Neural cell (in vitro differentiated cells): ENCODE measurements around the gene PRDM12. TPM values are rescaled to one million over a fixed set of nuclear protein-coding genes. Genes with fewer than 3 reads are reported as not detected.

Experiments
- H2AFZ ChIP-seq: fragments of 200-600, 300-800 bp; sonication (generic), shearing (Covaris generic); 2 replicates; pipeline ENCODE4 v1.6.0; 2014; ENCODE audit warnings: low read depth, mild to moderate bottlenecking, antibody characterized with exemption, low read length, moderate library complexity
- H3F3A ChIP-seq: fragments of 200-600 bp; shearing (Covaris generic); 2 replicates; pipeline ENCODE4 v1.6.1; 2016; ENCODE audit warnings: mild to moderate bottlenecking, moderate library complexity, mixed read lengths, antibody characterized with exemption, low read length; ENCODE audit not compliant: insufficient read depth, poor library complexity, severe bottlenecking
- H3K27ac ChIP-seq: fragments of 200-600, 300-800 bp; sonication (generic), shearing (Covaris generic); 2 replicates; pipeline ENCODE4 v1.5.1; 2014; ENCODE audit warnings: mild to moderate bottlenecking, low read length, moderate library complexity
- H3K27me3 ChIP-seq: fragments of 300-800, 200-600 bp; sonication (generic), shearing (Covaris generic); 2 replicates; pipeline ENCODE4 v1.6.0; 2014; ENCODE audit warnings: mild to moderate bottlenecking, low read depth, low read length, moderate library complexity; ENCODE audit not compliant: insufficient read depth
- H3K36me3 ChIP-seq: fragments of 300-800, 200-600 bp; sonication (generic), shearing (Covaris generic); 2 replicates; pipeline ENCODE4 v1.5.1; 2014; ENCODE audit warnings: mild to moderate bottlenecking, antibody characterized with exemption, low read length, moderate library complexity; ENCODE audit not compliant: insufficient read depth
- H3K4me2 ChIP-seq: fragments of 300-800, 200-600 bp; sonication (generic), shearing (Covaris generic); 2 replicates; pipeline ENCODE4 v1.6.0; 2014; ENCODE audit warnings: mild to moderate bottlenecking, low read length
- H3K4me3 ChIP-seq: fragments of 300-800, 200-600 bp; sonication (generic), shearing (Covaris generic); 2 replicates; pipeline ENCODE4 v1.5.1; 2014; ENCODE audit warnings: mild to moderate bottlenecking, low read length, moderate library complexity
- H3K79me2 ChIP-seq: fragments of 200-600 bp; shearing (Covaris generic); replicated peaks from 2 replicates; pipeline ENCODE4 v1.6.0; 2014; ENCODE audit warnings: mild to moderate bottlenecking, low read length, moderate library complexity; ENCODE audit not compliant: insufficient read depth
- H3K9ac ChIP-seq: fragments of 300-800, 200-600 bp; sonication (generic), shearing (Covaris generic); 2 replicates; pipeline ENCODE4 v1.6.1; 2016; ENCODE audit warnings: mild to moderate bottlenecking, low read length, mixed read lengths
- H3K9me2 ChIP-seq: fragments of 200-600 bp; shearing (Covaris generic); 2 replicates; pipeline ENCODE4 v1.6.1; 2016; ENCODE audit warnings: mild to moderate bottlenecking, low read length, mixed read lengths; ENCODE audit not compliant: insufficient read depth
- H3K9me3 ChIP-seq: fragments of 200-600, 300-800 bp; sonication (generic), shearing (Covaris generic); 2 replicates; pipeline ENCODE4 v1.6.1; 2016; ENCODE audit warnings: mild to moderate bottlenecking, mixed run types, low read length, moderate library complexity, mixed read lengths
- H4K20me1 ChIP-seq: fragments of 200-600 bp; shearing (Covaris generic); 2 replicates; pipeline ENCODE4 v1.6.1; 2016; ENCODE audit warnings: mild to moderate bottlenecking, mixed run types; ENCODE audit not compliant: insufficient read depth
- CTCF ChIP-seq: fragments of 450-650 bp; IDR thresholded peaks from 2 replicates; pipeline ENCODE4 v1.5.1; 2014; ENCODE audit warnings: antibody characterized with exemption, mild to moderate bottlenecking, moderate library complexity; ENCODE audit not compliant: poor library complexity, severe bottlenecking
- EP300 ChIP-seq: fragments of 450-650 bp; conservative IDR thresholded peaks from 2 replicates; pipeline ENCODE4 v1.6.1; 2014; ENCODE audit warnings: antibody characterized with exemption, mild to moderate bottlenecking, moderate library complexity; ENCODE audit not compliant: poor library complexity, severe bottlenecking
- EZH2 ChIP-seq: fragments of 200-600, 300-800 bp; shearing (Covaris generic), sonication (generic); IDR thresholded peaks from 2 replicates; pipeline ENCODE4 v1.6.1; 2014; ENCODE audit warnings: antibody characterized with exemption, low read length, borderline replicate concordance, mild to moderate bottlenecking; ENCODE audit not compliant: insufficient read depth, poor library complexity, severe bottlenecking
- MXI1 ChIP-seq: fragments of 450-650 bp; conservative IDR thresholded peaks from 2 replicates; pipeline ENCODE4 v1.6.1; 2014; ENCODE audit warnings: antibody characterized with exemption, mild to moderate bottlenecking; ENCODE audit not compliant: poor library complexity, severe bottlenecking
- POLR2AphosphoS5 ChIP-seq: IDR thresholded peaks from 2 replicates; pipeline ENCODE4 v1.6.1; 2012
- RAD21 ChIP-seq: fragments of 450-650 bp; conservative IDR thresholded peaks from 2 replicates; pipeline ENCODE4 v1.6.1; 2014; ENCODE audit warnings: antibody characterized with exemption, mild to moderate bottlenecking, moderate library complexity
- REST ChIP-seq: IDR thresholded peaks from 2 replicates; pipeline ENCODE4 v1.6.1; 2012; ENCODE audit warnings: borderline replicate concordance
- SMC3 ChIP-seq: fragments of 450-650 bp; conservative IDR thresholded peaks from 2 replicates; pipeline ENCODE4 v1.6.1; 2014; ENCODE audit warnings: antibody characterized with exemption, mild to moderate bottlenecking, moderate library complexity; ENCODE audit not compliant: poor library complexity
- TAF1 ChIP-seq: IDR thresholded peaks from 2 replicates; pipeline ENCODE4 v1.6.1; 2012; ENCODE audit warnings: low read depth
- polyA plus RNA-seq: library from polyadenylated mRNA; depleted of rRNA; stranded (reverse); fragments of >200 nt; gene quantifications from 2 replicates; pipeline ENCODE4 v1.2.3, GENCODE V29; 2014

The PRDM12 gene
- polyA plus RNA-seq, 1 donor from 2014 or later: 0.17 TPM

GRCh38 chr9:130639124-130639765 lies 25.1 kb upstream of the PRDM12 start:
- Histone ChIP-seq H3K36me3 (no peaks in the 10 kb centered on the region), H3K4me2 (no peak overlapping the region), H3F3A (no peaks in the 10 kb centered on the region), H3K4me3 (no peak overlapping the region), H3K9ac (no peak overlapping the region), H2AFZ (no peak overlapping the region), H4K20me1 (no peaks in the 10 kb centered on the region), H3K27me3 (no peaks in the 10 kb centered on the region), H3K9me2 (no peaks in the 10 kb centered on the region), H3K79me2 (no peaks in the 10 kb centered on the region), H3K9me3 (no peaks in the 10 kb centered on the region), H3K27ac (no peak overlapping the region)
- TF ChIP-seq CTCF (no peak), MXI1 (no peak), EZH2 (no peak), TAF1 (no peak), SMC3 (no peak), POLR2AphosphoS5 (no peak), EP300 (no peak), REST (no peak), RAD21 (no peak)

GRCh38 chr9:130639866-130640555 lies 24.4 kb upstream of the PRDM12 start:
- Histone ChIP-seq H3F3A (no peaks in the 10 kb centered on the region), H3K9me3 (no peaks in the 10 kb centered on the region), H3K4me3 (no peak overlapping the region), H4K20me1 (no peaks in the 10 kb centered on the region), H3K9ac (no peak overlapping the region), H3K4me2 (no peak overlapping the region), H3K79me2 (no peaks in the 10 kb centered on the region), H3K9me2 (no peaks in the 10 kb centered on the region), H3K27ac (no peak overlapping the region), H3K36me3 (no peaks in the 10 kb centered on the region), H3K27me3 (no peaks in the 10 kb centered on the region), H2AFZ (no peak overlapping the region)
- TF ChIP-seq SMC3 (no peak), MXI1 (no peak), RAD21 (no peak), REST (no peak), POLR2AphosphoS5 (no peak), CTCF (no peak), EZH2 (no peak), TAF1 (no peak), EP300 (no peak)
